Omental fat pad (tissue), 4 donors: ENCODE measurements around the gene ALDH1A1. TPM values are rescaled to one million over a fixed set of nuclear protein-coding genes. Genes with fewer than 3 reads are reported as not detected.

Source experiments
- ATAC-seq: fragments of 150-250 bp; one replicate; pipeline ENCODE4 v1.9.1; 2016; ENCODE audit warnings: mild to moderate bottlenecking, moderate library complexity; ENCODE audit not compliant: low FRiP score
- DNase-seq: peaks from one replicate; pipeline ENCODE4 v3.0.0-alpha.2; 2019; ENCODE audit warnings: low spot score
- total RNA-seq, 4 donors: library from RNA; depleted of rRNA; stranded (reverse); fragments of >200 nt; gene quantifications; one replicate each; pipeline ENCODE4 v1.1.0, GENCODE V29; 2016
- TF ChIP-seq, protein P1 (sequence below), 3 donors: fragments of 450-650 bp; IDR thresholded peaks; one replicate each; pipeline ENCODE4 v1.5.1; 2016 to 2017; ENCODE audit warnings: antibody characterized with exemption in 3 of 3, mild to moderate bottlenecking in 3 of 3, moderate library complexity in 2 of 3

The ALDH1A1 gene
- total RNA-seq, 4 donors from 2014 or later = 119 to 151 (median 138) TPM

GRCh38 chr9:72913382-72914009 lies 39.4 kb downstream of the ALDH1A1 start:
- TF ChIP-seq, protein P1, sequence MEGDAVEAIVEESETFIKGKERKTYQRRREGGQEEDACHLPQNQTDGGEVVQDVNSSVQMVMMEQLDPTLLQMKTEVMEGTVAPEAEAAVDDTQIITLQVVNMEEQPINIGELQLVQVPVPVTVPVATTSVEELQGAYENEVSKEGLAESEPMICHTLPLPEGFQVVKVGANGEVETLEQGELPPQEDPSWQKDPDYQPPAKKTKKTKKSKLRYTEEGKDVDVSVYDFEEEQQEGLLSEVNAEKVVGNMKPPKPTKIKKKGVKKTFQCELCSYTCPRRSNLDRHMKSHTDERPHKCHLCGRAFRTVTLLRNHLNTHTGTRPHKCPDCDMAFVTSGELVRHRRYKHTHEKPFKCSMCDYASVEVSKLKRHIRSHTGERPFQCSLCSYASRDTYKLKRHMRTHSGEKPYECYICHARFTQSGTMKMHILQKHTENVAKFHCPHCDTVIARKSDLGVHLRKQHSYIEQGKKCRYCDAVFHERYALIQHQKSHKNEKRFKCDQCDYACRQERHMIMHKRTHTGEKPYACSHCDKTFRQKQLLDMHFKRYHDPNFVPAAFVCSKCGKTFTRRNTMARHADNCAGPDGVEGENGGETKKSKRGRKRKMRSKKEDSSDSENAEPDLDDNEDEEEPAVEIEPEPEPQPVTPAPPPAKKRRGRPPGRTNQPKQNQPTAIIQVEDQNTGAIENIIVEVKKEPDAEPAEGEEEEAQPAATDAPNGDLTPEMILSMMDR (IDR thresholded peaks at IDR 0.05) = no peak
- peak; percentile 14 for ATAC-seq
- DNase-seq = no peak

GRCh38 chr9:72912476-72913381 lies 40.1 kb downstream of the ALDH1A1 start:
- DNase-seq (no peak), ATAC-seq (peak; percentile 62)
- TF ChIP-seq, protein P1 (IDR thresholded peaks at IDR 0.05) = no peak

GRCh38 chr9:72911816-72912215 lies 41.0 kb downstream of the ALDH1A1 start:
- TF ChIP-seq, protein P1 (IDR thresholded peaks at IDR 0.05) = no peak
- DNase-seq (no peak), ATAC-seq (no peak)

DNA sequence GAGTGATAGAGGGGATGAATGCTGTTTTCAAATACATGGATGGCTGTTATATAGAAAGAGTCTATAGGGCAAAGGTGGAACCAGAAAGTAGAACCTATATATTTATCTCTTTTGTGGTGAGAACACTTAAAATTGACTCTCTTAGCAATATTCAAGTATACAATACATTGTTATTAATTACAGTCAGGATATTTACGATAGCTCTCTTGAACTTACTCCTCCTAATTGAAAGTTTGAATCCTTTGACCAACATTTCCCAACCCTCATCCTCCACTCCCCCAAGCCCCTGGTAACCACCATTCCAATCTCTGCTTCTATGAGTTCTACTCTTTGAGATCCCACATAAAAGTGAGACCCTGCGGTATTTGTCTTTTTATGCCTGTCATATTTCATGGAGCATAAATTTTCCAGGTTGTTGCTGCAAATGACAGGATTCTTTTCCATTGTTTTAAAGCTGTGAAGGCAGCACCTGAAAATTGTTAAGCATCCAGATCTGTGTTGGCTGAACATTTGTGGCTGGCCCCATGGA lies 41.5 kb downstream of the ALDH1A1 start:
- no peak for ATAC-seq
- TF ChIP-seq, protein P1 (IDR thresholded peaks at IDR 0.05) = no peak
- DNase-seq = no peak

DNA sequence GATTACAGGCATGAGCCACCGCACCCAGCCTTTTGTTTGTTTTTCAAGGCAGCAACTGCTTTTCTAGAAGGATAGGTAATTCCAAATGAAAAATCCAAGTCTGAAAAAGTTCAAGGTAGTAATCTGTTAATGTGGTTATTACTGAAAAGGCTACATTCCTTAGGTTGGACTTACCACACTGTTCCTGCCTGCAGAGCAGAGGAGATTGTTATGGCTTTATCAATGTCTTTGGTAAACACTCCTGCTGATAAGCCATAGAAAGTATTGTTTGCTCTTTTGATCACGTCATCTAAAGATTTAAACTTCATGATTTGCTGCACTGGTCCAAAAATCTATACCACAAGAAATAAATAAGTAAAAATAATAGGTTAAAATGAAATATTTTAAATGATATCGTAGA lies 43.4 kb downstream of the ALDH1A1 start:
- TF ChIP-seq, protein P1 (IDR thresholded peaks at IDR 0.05) = no peak
- no peak for ATAC-seq

GRCh38 chr9:72907421-72907820 lies 45.4 kb downstream of the ALDH1A1 start:
- DNase-seq (no peak), ATAC-seq (no peak)

More for the DNA sequence above, 43.4 kb downstream of the ALDH1A1 start:
- no peak for DNase-seq

More at GRCh38 chr9:72907421-72907820, 45.4 kb downstream of the ALDH1A1 start:
- TF ChIP-seq, protein P1 (IDR thresholded peaks at IDR 0.05) = no peak
